ENCODE data around the gene TUBGCP3.
"Not testable (repeated sequence)": the region's sequence is repeated elsewhere in the genome, so short reads cannot be mapped to it uniquely, and the experiment has no call there.

Gene TUBGCP3, protein sequence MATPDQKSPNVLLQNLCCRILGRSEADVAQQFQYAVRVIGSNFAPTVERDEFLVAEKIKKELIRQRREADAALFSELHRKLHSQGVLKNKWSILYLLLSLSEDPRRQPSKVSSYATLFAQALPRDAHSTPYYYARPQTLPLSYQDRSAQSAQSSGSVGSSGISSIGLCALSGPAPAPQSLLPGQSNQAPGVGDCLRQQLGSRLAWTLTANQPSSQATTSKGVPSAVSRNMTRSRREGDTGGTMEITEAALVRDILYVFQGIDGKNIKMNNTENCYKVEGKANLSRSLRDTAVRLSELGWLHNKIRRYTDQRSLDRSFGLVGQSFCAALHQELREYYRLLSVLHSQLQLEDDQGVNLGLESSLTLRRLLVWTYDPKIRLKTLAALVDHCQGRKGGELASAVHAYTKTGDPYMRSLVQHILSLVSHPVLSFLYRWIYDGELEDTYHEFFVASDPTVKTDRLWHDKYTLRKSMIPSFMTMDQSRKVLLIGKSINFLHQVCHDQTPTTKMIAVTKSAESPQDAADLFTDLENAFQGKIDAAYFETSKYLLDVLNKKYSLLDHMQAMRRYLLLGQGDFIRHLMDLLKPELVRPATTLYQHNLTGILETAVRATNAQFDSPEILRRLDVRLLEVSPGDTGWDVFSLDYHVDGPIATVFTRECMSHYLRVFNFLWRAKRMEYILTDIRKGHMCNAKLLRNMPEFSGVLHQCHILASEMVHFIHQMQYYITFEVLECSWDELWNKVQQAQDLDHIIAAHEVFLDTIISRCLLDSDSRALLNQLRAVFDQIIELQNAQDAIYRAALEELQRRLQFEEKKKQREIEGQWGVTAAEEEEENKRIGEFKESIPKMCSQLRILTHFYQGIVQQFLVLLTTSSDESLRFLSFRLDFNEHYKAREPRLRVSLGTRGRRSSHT

GRCh38 chr13:112587764-112588489 is at the start of gene TUBGCP3:
Gene TUBGCP3 (minus strand): TSS chr13:112588153. CDS start chr13:112587980, 173 bp downstream.
- no peak for TF ChIP-seq CTCF (IDR thresholded peaks at IDR 0.05)
- Mint-ChIP-seq H3K9me3 (peaks cover 16% of the 10 kb centered on the region), H3K27me3 (ENCODE audit: low read depth, poor library complexity) (peaks cover 16% of the 10 kb centered on the region), H3K4me1 (peaks cover 31% of the 10 kb centered on the region), H3K36me3 (ENCODE audit: low read depth) (peaks cover 25% of the 10 kb centered on the region), H3K4me3 (peak within 1 kb of the TSS; percentile 98), H3K27ac (peak within 1 kb of the TSS; percentile 95)
- peak; percentile 81 for DNase-seq

GRCh38 chr13:112637017-112637801 is 49.3 kb upstream of the TUBGCP3 start:
- Mint-ChIP-seq H3K36me3 (ENCODE audit: low read depth) (no peaks in the 10 kb centered on the region), H3K27me3 (ENCODE audit: low read depth, poor library complexity) (peaks cover 66% of the 10 kb centered on the region), H3K9me3 (no peaks in the 10 kb centered on the region), H3K4me3 (no peak overlapping the region), H3K4me1 (peaks cover 21% of the 10 kb centered on the region), H3K27ac (no peak overlapping the region)
- no peak for DNase-seq
- peak; percentile 8 for TF ChIP-seq CTCF (IDR thresholded peaks at IDR 0.05)

DNA sequence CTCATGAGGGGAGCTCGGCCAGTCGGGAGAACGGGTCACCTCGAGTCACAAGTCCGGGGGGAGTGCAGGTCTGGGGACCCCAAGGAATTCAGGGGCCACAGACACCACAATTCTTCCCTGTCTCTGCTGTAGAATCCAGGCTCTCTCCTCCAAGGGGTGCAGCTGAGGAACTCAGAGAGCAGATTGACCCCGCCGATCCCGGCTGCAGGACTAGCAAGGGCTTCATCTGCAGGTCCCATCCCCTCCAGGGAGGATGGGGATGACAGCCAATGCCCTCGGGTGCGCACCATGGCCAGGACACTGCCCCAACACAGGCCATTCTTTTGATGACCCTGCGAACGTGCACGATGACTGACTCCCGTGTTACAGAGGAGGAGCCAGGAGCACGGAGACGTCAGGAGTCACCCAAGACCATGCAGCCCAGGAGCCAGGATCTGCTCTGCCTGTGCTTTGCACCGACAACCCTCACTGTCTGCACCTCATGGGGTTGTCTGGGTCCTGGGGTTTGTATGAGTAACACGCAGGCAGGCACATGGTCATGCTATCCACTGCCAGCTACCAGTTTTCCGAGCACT is 48.5 kb upstream of the TUBGCP3 start:
- H3K27ac Mint-ChIP-seq, result no peak overlapping the region
- H3K9me3 Mint-ChIP-seq, result no peaks in the 10 kb centered on the region
- H3K4me1 Mint-ChIP-seq, result peaks cover 17% of the 10 kb centered on the region
- DNase-seq, result no peak
- H3K4me3 Mint-ChIP-seq, result no peak overlapping the region
- peaks cover 64% of the 10 kb centered on the region for H3K27me3 Mint-ChIP-seq (ENCODE audit: low read depth, poor library complexity)
- H3K36me3 Mint-ChIP-seq (ENCODE audit: low read depth), result no peaks in the 10 kb centered on the region
- TF ChIP-seq CTCF (IDR thresholded peaks at IDR 0.05), result no peak

GRCh38 chr13:112635323-112635722 is 47.4 kb upstream of the TUBGCP3 start:
- Mint-ChIP-seq H3K27ac (no peak overlapping the region), H3K9me3 (no peaks in the 10 kb centered on the region), H3K4me1 (peaks cover 16% of the 10 kb centered on the region), H3K27me3 (ENCODE audit: low read depth, poor library complexity) (peaks cover 58% of the 10 kb centered on the region), H3K36me3 (ENCODE audit: low read depth) (no peaks in the 10 kb centered on the region), H3K4me3 (no peak overlapping the region)
- DNase-seq, result no peak
- no peak for TF ChIP-seq CTCF (IDR thresholded peaks at IDR 0.05)

DNA sequence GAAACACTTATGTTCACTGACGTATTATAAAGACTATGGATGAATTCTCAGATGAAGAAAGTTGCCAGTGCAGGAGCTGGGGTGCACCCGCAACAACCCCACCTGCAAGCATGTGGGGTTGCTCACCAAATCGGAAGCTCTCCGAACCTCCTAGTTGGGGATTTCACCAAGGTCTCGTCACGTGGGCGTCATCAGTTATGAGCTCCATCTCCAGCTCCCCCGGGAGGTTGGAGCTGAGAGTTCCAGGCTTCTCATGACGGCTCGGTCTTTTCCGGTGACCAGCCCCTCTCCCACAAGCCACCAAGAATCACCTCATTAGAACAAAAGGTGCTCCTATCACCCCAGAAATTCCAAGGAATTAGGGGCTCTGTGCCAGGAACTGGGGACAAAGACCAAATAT is 46.1 kb upstream of the TUBGCP3 start:
- no peak overlapping the region for H3K4me3 Mint-ChIP-seq
- peaks cover 50% of the 10 kb centered on the region for H3K27me3 Mint-ChIP-seq (ENCODE audit: low read depth, poor library complexity)
- no peak for TF ChIP-seq CTCF (IDR thresholded peaks at IDR 0.05)

GRCh38 chr13:112630226-112630625 is 42.3 kb upstream of the TUBGCP3 start:
- H3K4me1 Mint-ChIP-seq; H3K9me3 Mint-ChIP-seq; H3K36me3 Mint-ChIP-seq (ENCODE audit: low read depth); DNase-seq; H3K4me3 Mint-ChIP-seq; H3K27ac Mint-ChIP-seq: not testable (repeated sequence)
- H3K27me3 Mint-ChIP-seq (ENCODE audit: low read depth, poor library complexity), result peaks cover 30% of the 10 kb centered on the region

More for the DNA sequence above, 46.1 kb upstream of the TUBGCP3 start:
- Mint-ChIP-seq H3K27ac (no peak overlapping the region), H3K9me3 (no peaks in the 10 kb centered on the region), H3K36me3 (ENCODE audit: low read depth) (no peaks in the 10 kb centered on the region), H3K4me1 (peaks cover 19% of the 10 kb centered on the region)
- no peak for DNase-seq
